Caco-2 (cell line): ENCODE measurements around the gene SIRPG. TPM values are rescaled to one million over a fixed set of nuclear protein-coding genes. Genes with fewer than 3 reads are reported as not detected.

Experiments used
- BruUV-seq: library from RNA; stranded (reverse); fragments of 400-500 nt; replicated peaks from 2 replicates; lab custom pipeline; 2021; lab: Mats Ljungman, UMichigan
- CTCF ChIA-PET: fragments of 300-600 bp; sonication (Branson Sonifier 250); formaldehyde crosslinking; loops from one replicate; lab custom pipeline; 2022; ENCODE audit warnings: antibody characterized with exemption; lab: Charles Lee
- POLR2A ChIA-PET: fragments of 300-600 bp; sonication (Branson Sonifier 250); formaldehyde crosslinking; loops from one replicate; lab custom pipeline; 2022; ENCODE audit warnings: antibody characterized with exemption; lab: Charles Lee
- DNase-seq, 2 experiments: peaks; one replicate each; pipeline versions ENCODE4 v3.0.0 to v3.0.0-alpha.2; 2020 to 2022
- H3K27me3 ChIP-seq: replicated peaks from 2 replicates; pipeline ENCODE4 v1.6.0; 2011; ENCODE audit warnings: low read length; ENCODE audit not compliant: control insufficient read depth, insufficient read depth
- H3K36me3 ChIP-seq: 2 replicates; pipeline ENCODE4 v1.5.1; 2011; ENCODE audit warnings: low read length; ENCODE audit not compliant: control insufficient read depth, insufficient read depth
- H3K4me1 ChIP-seq: fragments of 250-450 bp; sonication (Bioruptor Pico); 2 replicates; pipeline ENCODE4 v1.5.1; 2020; ENCODE audit warnings: mild to moderate bottlenecking
- H3K4me3 ChIP-seq: 2 replicates; pipeline ENCODE4 v1.5.1; 2011; ENCODE audit warnings: low read depth, mild to moderate bottlenecking, control low read depth, low read length
- H3K9me3 ChIP-seq: fragments of 250-450 bp; sonication (Bioruptor Pico); 2 replicates; pipeline ENCODE4 v1.5.1; 2020; ENCODE audit warnings: mild to moderate bottlenecking, moderate library complexity
- H3K27ac Mint-ChIP-seq: one replicate; pipeline ENCODE4 v1.8.0; 2022; ENCODE audit warnings: mixed read lengths; ENCODE audit not compliant: unreplicated experiment
- H3K27me3 Mint-ChIP-seq: one replicate; pipeline ENCODE4 v1.8.0; 2022; ENCODE audit warnings: mixed read lengths; ENCODE audit not compliant: insufficient read depth, unreplicated experiment
- H3K36me3 Mint-ChIP-seq: one replicate; pipeline ENCODE4 v1.8.0; 2022; ENCODE audit warnings: mild to moderate bottlenecking, mixed read lengths; ENCODE audit not compliant: insufficient read depth, unreplicated experiment
- H3K4me1 Mint-ChIP-seq: one replicate; pipeline ENCODE4 v1.8.0; 2022; ENCODE audit warnings: low read depth, mixed read lengths; ENCODE audit not compliant: unreplicated experiment
- H3K4me3 Mint-ChIP-seq: one replicate; pipeline ENCODE4 v1.8.0; 2022; ENCODE audit warnings: mild to moderate bottlenecking, moderate library complexity, mixed read lengths; ENCODE audit not compliant: unreplicated experiment
- H3K9me3 Mint-ChIP-seq: one replicate; pipeline ENCODE4 v1.8.0; 2022; ENCODE audit warnings: mixed read lengths; ENCODE audit not compliant: unreplicated experiment
- CTCF ChIP-seq, 2 experiments: fragments of 200-600 bp in 1 of 2; IDR thresholded peaks; 1 replicate in 1 of 2; 2 replicates in 1 of 2; pipeline versions ENCODE4 v1.5.1 to v1.8.0; 2011 to 2022; ENCODE audit warnings: antibody characterized with exemption in 1 of 2, control low read depth in 1 of 2, inconsistent platforms in 1 of 2, low read depth in 1 of 2, low read length in 1 of 2, mild to moderate bottlenecking in 1 of 2, moderate library complexity in 1 of 2; ENCODE audit not compliant: insufficient read depth in 1 of 2, severe bottlenecking in 1 of 2, unreplicated experiment in 1 of 2
- intact Hi-C: fragments of 100-400 bp; cut with micrococcal nuclease; formaldehyde crosslinking; loops from one replicate; pipeline ENCODE4 v1.10.0; 2022; ENCODE audit not compliant: unreplicated experiment
- total RNA-seq: library from RNA; stranded (reverse); gene quantifications from 2 replicates; pipeline ENCODE4 v1.2.3, GENCODE V29; 2022

Gene SIRPG
- total RNA-seq, 1 experiment from 2014 or later, result not detected

DNA sequence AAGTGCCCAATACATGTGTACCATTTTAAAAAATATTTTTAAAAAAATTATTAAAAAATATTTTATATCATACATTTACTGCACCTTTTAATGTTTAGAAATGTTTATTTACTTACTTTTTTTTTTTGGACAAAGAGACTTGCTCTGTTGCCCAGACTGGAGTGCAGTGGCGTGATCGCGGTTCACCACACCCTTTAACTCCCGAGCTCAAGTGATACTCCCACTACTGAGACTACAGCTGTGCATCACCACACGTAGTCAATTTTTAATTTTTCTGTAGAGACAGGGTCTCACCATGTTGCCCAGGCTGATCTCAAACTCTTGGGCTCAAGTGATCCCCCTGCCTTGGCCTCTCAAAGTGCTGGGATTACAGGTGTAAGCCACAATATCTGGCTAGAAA, 9.2 kb upstream of the SIRPG start:
- Mint-ChIP-seq H3K9me3 (no peaks in the 10 kb centered on the region), H3K36me3 (no peaks in the 10 kb centered on the region), H3K4me3 (no peak overlapping the region), H3K27me3 (peaks cover 13% of the 10 kb centered on the region), H3K27ac (no peak overlapping the region), H3K4me1 (no peaks in the 10 kb centered on the region)
- Histone ChIP-seq H3K36me3 (no peaks in the 10 kb centered on the region), H3K9me3 (no peaks in the 10 kb centered on the region), H3K4me1 (no peaks in the 10 kb centered on the region), H3K4me3 (no peak overlapping the region), H3K27me3 (no peaks in the 10 kb centered on the region; the same call in 1 of the 2 replicates)
- no peak for DNase-seq
- CTCF ChIA-PET, result no interaction called here
- no peak for TF ChIP-seq CTCF (IDR thresholded peaks at IDR 0.05; ENCODE audit: insufficient read depth in 1 of 2, low read depth in 1 of 2, low read length in 1 of 2, severe bottlenecking in 1 of 2, unreplicated experiment in 1 of 2)
- no TSS peak for BruUV-seq
- POLR2A ChIA-PET, result no interaction called here
- intact Hi-C loops, result no loop called here

- POLR2A ChIA-PET, result no interaction called here
- no peak for TF ChIP-seq CTCF (IDR thresholded peaks at IDR 0.05; ENCODE audit: insufficient read depth in 1 of 2, low read depth in 1 of 2, low read length in 1 of 2, severe bottlenecking in 1 of 2, unreplicated experiment in 1 of 2)
- no peak for DNase-seq
- Histone ChIP-seq H3K9me3 (no peaks in the 10 kb centered on the region), H3K4me1 (no peaks in the 10 kb centered on the region), H3K36me3 (no peaks in the 10 kb centered on the region), H3K27me3 (no peaks in the 10 kb centered on the region; the same call in 1 of the 2 replicates), H3K4me3 (no peak overlapping the region)
- H3K4me1 Mint-ChIP-seq, result no peaks in the 10 kb centered on the region
- H3K4me3 Mint-ChIP-seq, result no peak overlapping the region
- no peak overlapping the region for H3K27ac Mint-ChIP-seq
- intact Hi-C loops, result no loop called here
- no peaks in the 10 kb centered on the region for H3K36me3 Mint-ChIP-seq
- no peaks in the 10 kb centered on the region for H3K9me3 Mint-ChIP-seq
- no TSS peak for BruUV-seq
- CTCF ChIA-PET, result no interaction called here
- H3K27me3 Mint-ChIP-seq, result peaks cover 13% of the 10 kb centered on the region
Observed at GRCh38 chr20:1665345-1665744, 7.8 kb upstream of the SIRPG start.

GRCh38 chr20:1664911-1665310, 7.3 kb upstream of the SIRPG start:
- H3K4me3 ChIP-seq, result no peak overlapping the region
- no peaks in the 10 kb centered on the region for H3K36me3 ChIP-seq
- TF ChIP-seq CTCF (IDR thresholded peaks at IDR 0.05; ENCODE audit: insufficient read depth in 1 of 2, low read depth in 1 of 2, low read length in 1 of 2, severe bottlenecking in 1 of 2, unreplicated experiment in 1 of 2), result no peak
- Mint-ChIP-seq H3K4me1 (no peaks in the 10 kb centered on the region), H3K27ac (no peak overlapping the region), H3K27me3 (peaks cover 13% of the 10 kb centered on the region), H3K36me3 (no peaks in the 10 kb centered on the region), H3K4me3 (no peak overlapping the region), H3K9me3 (no peaks in the 10 kb centered on the region)
- H3K4me1 ChIP-seq, result no peaks in the 10 kb centered on the region
- no TSS peak for BruUV-seq
- POLR2A ChIA-PET, result no interaction called here
- H3K9me3 ChIP-seq, result no peaks in the 10 kb centered on the region
- intact Hi-C loops, result no loop called here
- CTCF ChIA-PET, result no interaction called here
- DNase-seq, result no peak
- H3K27me3 ChIP-seq, result no peaks in the 10 kb centered on the region; the same call in 1 of the 2 replicates
